ENCODE results near the gene NHLRC3. TPM values are rescaled to one million over a fixed set of nuclear protein-coding genes. Genes with fewer than 3 reads are reported as not detected.

NHLRC3 gene
- total and polyA plus RNA-seq, 2 of the 8 experiments (the other 6 are each of a cell fraction or from before 2014, with no cell fraction given), result 13.1 to 16.9 TPM

GRCh38 chr13:39048806-39049205 is 10.6 kb downstream of the NHLRC3 start:
- Histone ChIP-seq H2AK5ac (ENCODE audit: low read depth, low read length) (no peak overlapping the region), H3K79me1 (ENCODE audit: low read depth, low read length) (no peaks in the 10 kb centered on the region), H2AFZ (ENCODE audit: low read length) (no peak overlapping the region), H3K23ac (ENCODE audit: insufficient read length) (no peak overlapping the region), H2BK15ac (ENCODE audit: low read length) (no peak overlapping the region), H3K9ac (replicated peaks in 1 of 4; ENCODE audit: extremely low read depth in 1 of 4, low read depth in 3 of 4, low read length in 3 of 4) (no peak overlapping the region), H3K9me3 (ENCODE audit: insufficient read depth in 2 of 2, low read depth in 1 of 2, low read length in 1 of 2) (no peaks in the 10 kb centered on the region), H2BK20ac (ENCODE audit: low read length) (no peak overlapping the region), H3K56ac (replicated peaks; ENCODE audit: insufficient read length, low read depth, low read length) (no peak overlapping the region), H3K4me1 (replicated peaks in 1 of 4; ENCODE audit: control insufficient read depth in 3 of 4, insufficient read depth in 4 of 4, low read length in 3 of 4) (peaks cover 0 to 6% (median 1%) of the 10 kb centered on the region in 4 experiments; a peak in 2 of 7 replicates), H3K4ac (replicated peaks; ENCODE audit: insufficient read length, low read depth, low read length) (no peak overlapping the region), H3K4me3 (ENCODE audit: extremely low read depth in 1 of 4, insufficient read depth in 2 of 4, low read depth in 3 of 4, low read length in 4 of 4) (no peak overlapping the region), H3K36me3 (ENCODE audit: control insufficient read depth in 2 of 4, insufficient read depth in 4 of 4, low read length in 3 of 4) (no peaks in the 10 kb centered on the region; a peak in 1 of 8 replicates), H3K27ac (ENCODE audit: low read depth, low read length) (no peak overlapping the region), H3K27me3 (replicated peaks in 1 of 4; ENCODE audit: control insufficient read depth in 3 of 4, extremely low read depth in 1 of 4, insufficient read depth in 3 of 4, low read length in 3 of 4) (no peaks in the 10 kb centered on the region), H3K18ac (ENCODE audit: extremely low read depth, low read length) (no peak overlapping the region), H3K14ac (ENCODE audit: insufficient read length) (no peak overlapping the region), H4K91ac (replicated peaks; ENCODE audit: insufficient read length, low read length) (no peak overlapping the region), H4K5ac (ENCODE audit: insufficient read length, low read depth, low read length) (no peak overlapping the region), H4K8ac (ENCODE audit: extremely low read depth, insufficient read depth, low read length) (no peak overlapping the region), H4K20me1 (replicated peaks in 1 of 2; ENCODE audit: control insufficient read depth in 1 of 2, insufficient read depth in 2 of 2, low read length in 2 of 2) (no peaks in the 10 kb centered on the region), H3K4me2 (ENCODE audit: insufficient read depth in 1 of 2, low read depth in 2 of 2, low read length in 2 of 2) (no peak overlapping the region), H3K79me2 (ENCODE audit: control insufficient read depth in 1 of 2, insufficient read depth in 2 of 2, low read length in 2 of 2) (no peaks in the 10 kb centered on the region), H2BK5ac (ENCODE audit: low read depth, low read length) (no peak overlapping the region), H2BK12ac (ENCODE audit: low read depth, low read length) (no peak overlapping the region), H2BK120ac (replicated peaks; ENCODE audit: low read depth, low read length) (no peak overlapping the region), H3K23me2 (ENCODE audit: low read depth, low read length) (no peaks in the 10 kb centered on the region; the same call in 1 of the 2 replicates)
- CTCF ChIA-PET (ENCODE audit: partially characterized antibody), result interaction anchor here (0.6 to 1.9 kb wide), 19 partner anchors 8 to 573 kb away, joined by 3 to 9 read pairs (median 3); partner anchors contain the start of gene PROSER1
- POLR2A ChIA-PET (ENCODE audit: partially characterized antibody), result interaction anchor here (3.5 kb wide), 1 partner anchor 11 kb away, joined by 23 read pairs; the partner anchor contains the start of genes NHLRC3 and PROSER1
- no peak for DNase-seq (ENCODE audit: low read depth in 1 of 2, low spot score in 2 of 2)
- TF ChIP-seq JUN (IDR thresholded peaks at IDR 0.05; ENCODE audit: low read depth, low read length) (no peak), PHF8 (conservative IDR thresholded peaks at IDR 0.05; ENCODE audit: low read depth, low read length) (no peak), TBP (IDR thresholded peaks at IDR 0.05; ENCODE audit: low read depth, low read length) (no peak), SIN3A (conservative IDR thresholded peaks at IDR 0.05 in 1 of 2, IDR thresholded peaks at IDR 0.05 in 1 of 2; ENCODE audit: low read depth in 1 of 2, low read length in 2 of 2) (no peak), CBX8 (IDR thresholded peaks at IDR 0.05; ENCODE audit: borderline replicate concordance, low read depth, low read length) (no peak), HDAC6 (IDR thresholded peaks at IDR 0.05; ENCODE audit: low read depth, low read length) (no peak), RNF2 (IDR thresholded peaks at IDR 0.05; ENCODE audit: borderline replicate concordance, low read depth, low read length, missing control alignments, poor library complexity, severe bottlenecking) (no peak), CTBP2 (IDR thresholded peaks at IDR 0.05; ENCODE audit: borderline replicate concordance, insufficient read depth, insufficient read length, low read length) (no peak)
- no peak for FAIRE-seq
